GM23248 (cell line): Measurements from ENCODE around the gene FRYL.

Source experiments
- EZH2 ChIP-seq: fragments of 200-600 bp; sonication (generic); IDR thresholded peaks from 2 replicates; pipeline ENCODE4 v1.6.1; 2018; ENCODE audit warnings: antibody characterized with exemption, mild to moderate bottlenecking; ENCODE audit not compliant: insufficient read depth, poor library complexity, severe bottlenecking
- EZH2phosphoT487 ChIP-seq: fragments of 200-600 bp; sonication (generic); IDR thresholded peaks from 2 replicates; pipeline ENCODE4 v1.6.1; 2018; ENCODE audit warnings: antibody characterized with exemption, moderate library complexity, mild to moderate bottlenecking, low read depth; ENCODE audit not compliant: insufficient read depth

GRCh38 chr4:48604041-48604440, 176.0 kb downstream of the FRYL start:
- no peak for TF ChIP-seq EZH2
- no peak for TF ChIP-seq EZH2phosphoT487
